DND-41 (cell line): ENCODE measurements around the gene FLRT2.

ENCODE experiments used
- ATAC-seq: fragments of 200-7000 bp; cut with Tn5 transposase; 3 replicates; pipeline ENCODE4 v1.9.1; 2021; ENCODE audit warnings: low read depth; ENCODE audit not compliant: insufficient read depth
- DNase-seq: peaks from one replicate; pipeline ENCODE4 v3.0.0-alpha.2; 2020
- H2AFZ ChIP-seq: 2 replicates; pipeline ENCODE4 v1.6.0; 2012; ENCODE audit warnings: low read depth, low read length
- H3K27ac ChIP-seq: 2 replicates; pipeline ENCODE4 v1.5.1; 2012; ENCODE audit warnings: low read length, inconsistent platforms
- H3K27me3 ChIP-seq: fragments of 200-600 bp; sonication (generic); 2 replicates; pipeline ENCODE4 v1.6.0; 2012; ENCODE audit warnings: low read length, mild to moderate bottlenecking, inconsistent platforms; ENCODE audit not compliant: insufficient read depth, poor library complexity
- H3K36me3 ChIP-seq: 2 replicates; pipeline ENCODE4 v1.5.1; 2012; ENCODE audit warnings: low read length, inconsistent platforms; ENCODE audit not compliant: insufficient read depth
- H3K4me1 ChIP-seq: 2 replicates; pipeline ENCODE4 v1.5.1; 2012; ENCODE audit warnings: mild to moderate bottlenecking, low read length; ENCODE audit not compliant: insufficient read depth
- H3K4me2 ChIP-seq: 2 replicates; pipeline ENCODE4 v1.6.0; 2012; ENCODE audit warnings: mild to moderate bottlenecking, moderate library complexity, low read length, inconsistent platforms; ENCODE audit not compliant: insufficient read depth
- H3K4me3 ChIP-seq, 2 experiments: fragments of 200-600 bp in 1 of 2; shearing (Covaris generic) in 1 of 2; 2 replicates each; pipeline ENCODE4 v1.5.1; 2012 to 2016; ENCODE audit warnings: inconsistent platforms in 2 of 2, low read length in 2 of 2, mild to moderate bottlenecking in 2 of 2, low read depth in 1 of 2, moderate library complexity in 1 of 2
- H3K79me2 ChIP-seq: 2 replicates; pipeline ENCODE4 v1.6.0; 2012; ENCODE audit warnings: low read length, inconsistent platforms; ENCODE audit not compliant: insufficient read depth
- H3K9ac ChIP-seq: 2 replicates; pipeline ENCODE4 v1.6.0; 2012; ENCODE audit warnings: low read depth, mild to moderate bottlenecking, inconsistent platforms, low read length, moderate library complexity
- H3K9me3 ChIP-seq: 2 replicates; pipeline ENCODE4 v1.5.1; 2012; ENCODE audit warnings: low read length, moderate library complexity, mild to moderate bottlenecking, inconsistent platforms; ENCODE audit not compliant: insufficient read depth, severe bottlenecking
- H4K20me1 ChIP-seq: 2 replicates; pipeline ENCODE4 v1.6.0; 2012; ENCODE audit warnings: low read length; ENCODE audit not compliant: insufficient read depth
- CTCF ChIP-seq: IDR thresholded peaks from 2 replicates; pipeline ENCODE4 v1.5.1; 2012; ENCODE audit warnings: borderline replicate concordance, low read length, moderate library complexity, mild to moderate bottlenecking; ENCODE audit not compliant: poor library complexity, severe bottlenecking; ENCODE audit errors: extremely low read depth
- EZH2 ChIP-seq: IDR thresholded peaks from 3 replicates; pipeline ENCODE4 v1.6.1; 2012; ENCODE audit warnings: borderline replicate concordance, low read depth, mild to moderate bottlenecking, moderate library complexity, low read length, inconsistent platforms; ENCODE audit not compliant: severe bottlenecking

FLRT2 gene

GRCh38 chr14:85536833-85537190 lies 6.9 kb downstream of the FLRT2 start:
- no peaks in the 10 kb centered on the region for H3K79me2 ChIP-seq
- H3K4me1 ChIP-seq: no peaks in the 10 kb centered on the region
- H3K9ac ChIP-seq: no peak overlapping the region
- peaks cover 7% of the 10 kb centered on the region for H3K9me3 ChIP-seq
- H3K27ac ChIP-seq: no peak overlapping the region
- no peaks in the 10 kb centered on the region for H4K20me1 ChIP-seq
- DNase-seq (no peak), ATAC-seq (no peak)
- no peaks in the 10 kb centered on the region for H3K27me3 ChIP-seq
- no peak overlapping the region for H3K4me3 ChIP-seq
- H3K4me2 ChIP-seq: no peak overlapping the region
- H3K36me3 ChIP-seq: no peaks in the 10 kb centered on the region
- H2AFZ ChIP-seq: no peak overlapping the region
- no peak for TF ChIP-seq EZH2
- TF ChIP-seq CTCF: no peak

GRCh38 chr14:85537526-85537925 lies 7.6 kb downstream of the FLRT2 start:
- H3K27ac ChIP-seq: no peak overlapping the region
- no peaks in the 10 kb centered on the region for H3K4me1 ChIP-seq
- no peaks in the 10 kb centered on the region for H3K27me3 ChIP-seq
- no peak for TF ChIP-seq CTCF
- TF ChIP-seq EZH2: no peak
- H3K79me2 ChIP-seq: no peaks in the 10 kb centered on the region
- no peak overlapping the region for H2AFZ ChIP-seq
- no peaks in the 10 kb centered on the region for H3K36me3 ChIP-seq
- DNase-seq (no peak), ATAC-seq (no peak)
- no peak overlapping the region for H3K4me2 ChIP-seq
- no peak overlapping the region for H3K9ac ChIP-seq
- peaks cover 1% of the 10 kb centered on the region for H3K9me3 ChIP-seq
- H3K4me3 ChIP-seq: no peak overlapping the region
- no peaks in the 10 kb centered on the region for H4K20me1 ChIP-seq

GRCh38 chr14:85538636-85539035 lies 8.7 kb downstream of the FLRT2 start:
- Histone ChIP-seq H2AFZ (no peak overlapping the region), H3K4me1 (no peaks in the 10 kb centered on the region), H3K27ac (no peak overlapping the region), H3K36me3 (no peaks in the 10 kb centered on the region), H3K79me2 (no peaks in the 10 kb centered on the region), H4K20me1 (no peaks in the 10 kb centered on the region), H3K9ac (no peak overlapping the region), H3K9me3 (no peaks in the 10 kb centered on the region), H3K27me3 (no peaks in the 10 kb centered on the region), H3K4me2 (no peak overlapping the region), H3K4me3 (no peak overlapping the region)
- no peak for DNase-seq
- no peak for ATAC-seq
- TF ChIP-seq EZH2 (no peak), CTCF (no peak)

- Histone ChIP-seq H3K4me1 (no peaks in the 10 kb centered on the region), H4K20me1 (no peaks in the 10 kb centered on the region), H3K27ac (no peak overlapping the region), H3K4me2 (no peak overlapping the region), H3K27me3 (no peaks in the 10 kb centered on the region), H3K9me3 (no peaks in the 10 kb centered on the region), H3K4me3 (no peak overlapping the region), H3K79me2 (no peaks in the 10 kb centered on the region), H2AFZ (no peak overlapping the region), H3K9ac (no peak overlapping the region), H3K36me3 (no peaks in the 10 kb centered on the region)
- TF ChIP-seq CTCF (no peak), EZH2 (no peak)
- no peak for DNase-seq
- ATAC-seq: no peak
Measured at GRCh38 chr14:85539510-85539909, 9.6 kb downstream of the FLRT2 start.
